GM19239 (cell line): ENCODE measurements around the gene PRDM16.

Source experiments
- DNase-seq: peaks from one replicate; pipeline ENCODE4 v3.0.0; 2011; ENCODE audit warnings: low spot score; ENCODE audit not compliant: insufficient read length
- FAIRE-seq: peaks from 2 replicates; lab custom pipeline; 2011; peaks lifted over from hg19 to GRCh38; lab: Jason Lieb, UNC

The PRDM16 gene

DNA sequence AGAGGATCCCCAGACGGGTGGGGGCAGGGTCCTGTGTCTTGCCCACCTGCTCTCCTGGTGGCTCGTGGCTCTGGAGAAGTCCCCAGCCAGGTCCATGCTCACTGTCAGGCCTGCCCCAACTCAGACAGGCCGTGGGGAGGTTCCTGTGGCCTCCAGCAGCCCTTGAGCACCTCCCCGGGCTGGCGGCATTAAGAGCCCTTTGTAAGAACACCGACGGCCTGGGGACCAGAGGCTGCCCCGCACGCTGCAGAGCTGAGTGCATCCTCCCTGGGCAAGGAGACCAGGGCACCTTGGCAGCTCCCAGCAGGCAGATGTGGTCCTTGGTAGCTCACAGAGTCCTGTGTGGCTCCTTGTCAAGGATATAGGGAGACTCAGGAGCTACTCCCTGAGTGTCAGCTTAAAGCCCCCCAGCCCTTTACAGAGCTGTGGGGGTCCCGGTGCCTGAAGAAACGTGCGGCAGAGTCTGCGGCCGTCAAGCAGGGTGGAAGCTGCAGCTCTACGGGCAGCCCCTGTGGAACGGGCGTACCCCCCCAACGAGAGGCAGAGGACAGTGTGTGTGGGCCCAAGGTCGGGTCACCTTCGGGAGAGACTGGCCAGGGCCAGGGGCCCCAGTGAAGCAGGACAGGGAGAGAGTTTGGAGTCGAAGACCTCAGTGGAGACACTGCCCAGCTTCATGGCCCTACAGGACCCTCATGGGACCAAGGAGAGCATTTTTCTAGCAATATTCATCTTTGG, 118.6 kb downstream of the PRDM16 start:
- FAIRE-seq (no peak), DNase-seq (no peak)

DNA sequence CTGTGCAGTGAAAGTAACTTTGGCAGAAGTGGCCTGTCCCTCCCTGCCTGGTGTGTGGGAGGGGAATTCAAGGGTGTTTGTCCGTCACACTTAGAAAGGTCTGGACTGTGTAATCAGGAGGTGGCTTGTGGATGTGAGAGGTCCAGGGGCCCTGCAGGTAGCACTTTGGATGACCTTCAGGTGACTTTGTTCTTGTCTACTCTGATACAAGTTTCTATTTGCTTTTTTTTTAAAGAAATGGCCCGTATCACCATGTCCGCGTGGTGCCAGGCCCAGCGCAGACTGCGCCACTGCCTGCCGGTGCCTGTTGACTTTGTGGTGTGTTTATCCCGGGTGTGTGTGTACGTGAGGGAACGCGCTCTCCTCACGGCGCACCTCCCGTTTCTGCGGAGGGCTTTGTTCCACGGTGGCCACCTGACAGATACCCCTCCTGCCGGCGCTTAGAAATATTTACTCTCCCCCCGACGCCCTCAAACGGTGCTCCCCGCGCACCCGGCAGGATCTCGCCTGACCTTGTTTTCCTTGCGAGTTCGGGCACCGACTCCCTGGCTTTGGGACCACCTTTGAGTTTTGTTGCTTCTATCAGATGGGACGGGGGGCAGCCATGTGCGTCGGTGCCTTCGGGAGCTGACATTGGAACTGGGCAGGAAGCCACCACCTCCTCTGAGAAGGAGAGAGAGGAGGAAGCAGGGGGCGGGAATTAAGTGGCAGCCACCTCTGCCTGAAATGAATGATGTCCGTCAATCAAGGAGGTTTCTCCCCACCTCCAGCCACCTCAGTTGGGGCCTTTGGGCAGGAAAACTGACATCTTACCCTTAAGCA, 119.4 kb downstream of the PRDM16 start:
- DNase-seq: no peak

GRCh38 chr1:3190256-3191041, 121.4 kb downstream of the PRDM16 start:
- no peak for DNase-seq

More for the DNA sequence above, 119.4 kb downstream of the PRDM16 start:
- FAIRE-seq: no peak

DNA sequence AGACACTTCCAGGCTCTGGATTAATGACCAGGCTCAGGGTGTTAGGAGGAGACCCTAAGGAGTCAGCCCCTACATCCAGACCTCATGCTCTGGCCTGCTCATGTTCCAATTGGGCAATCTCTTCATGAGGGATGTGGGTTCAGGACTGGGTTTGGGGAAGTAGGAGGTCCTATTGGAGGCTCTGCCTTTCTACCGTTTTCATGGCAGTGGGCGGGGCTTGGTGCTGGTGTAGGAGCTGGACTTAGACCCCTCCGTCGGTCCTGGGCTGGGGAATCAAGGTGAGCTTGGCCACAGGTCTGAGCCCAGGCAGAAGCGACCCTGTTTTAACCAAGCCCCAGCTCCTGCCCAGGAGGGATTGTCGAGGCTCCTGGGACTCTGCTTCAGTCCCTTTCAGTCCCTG, 123.4 kb downstream of the PRDM16 start:
- no peak for DNase-seq
- FAIRE-seq: no peak

More at GRCh38 chr1:3190256-3191041, 121.4 kb downstream of the PRDM16 start:
- FAIRE-seq: no peak

- DNase-seq (no peak), FAIRE-seq (no peak)
These were observed 123.8 kb downstream of the PRDM16 start for GRCh38 chr1:3192825-3193224.

- no peak for FAIRE-seq
These were observed 124.8 kb downstream of the PRDM16 start for GRCh38 chr1:3193811-3194210.

DNA sequence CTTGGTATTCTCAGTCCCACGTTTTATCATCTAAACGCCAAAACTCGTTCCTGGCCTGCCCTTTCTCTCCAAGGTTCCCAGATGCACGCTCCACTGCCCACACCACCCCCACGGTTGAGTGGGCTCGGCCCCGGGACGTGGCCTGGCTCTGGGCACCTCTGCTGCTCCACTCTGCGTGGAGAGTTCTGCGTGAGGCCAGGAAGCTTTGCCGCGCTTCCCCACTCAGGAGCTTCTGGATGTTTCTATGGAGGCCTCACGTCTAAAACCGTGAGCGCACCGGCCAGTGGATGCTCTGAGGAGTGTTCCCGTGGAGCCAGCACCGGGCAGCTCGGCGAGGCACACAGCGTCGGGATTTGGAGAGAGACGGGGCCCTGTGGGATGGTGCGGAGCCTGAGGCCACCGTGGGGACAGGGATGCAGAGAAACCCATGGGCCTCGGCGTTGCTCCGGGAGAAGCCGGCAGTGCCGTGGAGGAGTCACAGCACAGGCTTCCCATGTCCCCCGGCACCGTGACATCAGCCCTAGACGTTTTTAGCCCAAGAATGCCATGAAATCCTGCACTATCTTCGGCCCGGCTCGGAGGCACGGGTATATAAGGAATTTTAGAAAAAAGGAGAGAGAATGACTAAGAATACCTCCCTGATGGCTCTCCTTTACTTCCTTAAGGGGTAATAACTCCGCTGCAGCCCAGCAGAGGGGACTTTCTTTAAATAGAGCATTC, 125.9 kb downstream of the PRDM16 start:
- DNase-seq: no peak
- FAIRE-seq: no peak

More at GRCh38 chr1:3193811-3194210, 124.8 kb downstream of the PRDM16 start:
- no peak for DNase-seq

DNA sequence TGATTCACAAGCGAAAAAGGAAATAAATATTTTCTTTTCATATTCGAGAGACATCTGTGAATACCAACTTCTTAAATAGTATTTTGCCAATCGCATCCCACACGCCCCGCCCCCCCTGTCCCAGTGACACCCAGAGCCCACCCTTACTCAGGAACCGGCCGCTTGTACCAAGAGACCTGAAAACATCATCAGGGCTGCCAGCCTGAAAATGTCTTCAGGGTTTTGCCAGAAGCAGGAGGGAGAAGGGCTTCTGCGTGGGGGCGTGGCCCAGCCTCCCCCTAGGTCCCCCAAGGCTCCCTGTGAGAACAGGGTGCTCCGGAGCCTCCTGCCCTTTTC, 126.4 kb downstream of the PRDM16 start:
- FAIRE-seq (no peak), DNase-seq (no peak)

DNA sequence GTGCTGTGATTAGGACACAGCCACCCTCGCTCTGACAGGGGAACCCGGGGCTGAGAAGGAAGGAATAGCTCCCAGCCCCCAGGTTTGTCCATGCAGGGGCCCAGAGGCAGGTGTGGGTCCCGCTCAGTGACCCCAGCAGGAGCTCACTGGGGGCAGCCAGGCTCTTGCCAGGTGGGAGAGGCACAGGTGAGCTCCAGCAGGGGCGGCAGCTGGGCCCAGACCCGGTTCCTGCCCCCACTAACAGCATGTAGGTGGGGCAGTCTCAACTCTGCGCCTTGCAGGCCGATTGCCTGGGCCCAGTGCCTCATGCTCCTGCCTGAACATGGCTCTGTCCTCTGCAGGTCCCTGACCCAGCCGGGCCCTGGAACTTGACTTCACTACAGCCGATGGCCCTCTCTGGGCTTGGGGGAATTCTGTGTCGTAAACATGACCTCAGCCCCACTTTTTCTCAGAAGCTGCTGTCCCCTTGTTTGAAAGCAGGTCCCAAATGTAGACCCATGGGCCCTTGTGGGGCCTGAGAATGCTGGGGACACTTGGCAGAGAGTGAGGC, 127.0 kb downstream of the PRDM16 start:
- FAIRE-seq: no peak
- no peak for DNase-seq

GRCh38 chr1:3196577-3197245, 127.7 kb downstream of the PRDM16 start:
- FAIRE-seq (no peak), DNase-seq (no peak)

DNA sequence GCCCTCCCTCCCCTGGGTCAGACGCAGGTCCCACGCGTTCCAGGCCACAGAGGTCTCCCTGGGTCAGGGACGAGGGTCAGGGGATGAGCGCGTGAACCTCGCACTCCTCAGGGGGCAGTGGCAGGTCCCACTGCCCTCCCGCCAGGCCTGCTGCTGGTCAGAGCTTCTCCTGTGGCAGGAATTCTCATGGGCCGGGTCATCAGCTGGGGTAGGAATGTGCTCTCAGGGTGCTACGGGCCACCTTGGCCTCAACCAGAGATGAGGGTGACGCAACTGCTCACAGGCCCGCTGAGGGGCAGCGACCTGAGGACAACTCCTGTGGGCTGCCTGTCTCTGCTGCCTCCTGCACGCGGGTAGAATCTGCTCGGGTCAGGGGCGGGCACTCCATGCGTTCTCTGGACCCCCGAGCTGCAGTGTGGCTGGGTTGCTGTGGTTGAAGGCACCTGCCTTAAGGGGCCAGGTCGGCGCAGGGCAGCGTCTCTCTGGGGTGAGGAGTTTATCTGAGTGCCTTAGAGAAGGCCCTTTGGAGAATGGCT, 128.8 kb downstream of the PRDM16 start:
- DNase-seq (no peak), FAIRE-seq (no peak)

GRCh38 chr1:3198371-3199271, 129.6 kb downstream of the PRDM16 start:
- FAIRE-seq: no peak

GRCh38 chr1:3204725-3205124, 135.7 kb downstream of the PRDM16 start:
- no peak for DNase-seq
- FAIRE-seq: no peak

More at GRCh38 chr1:3198371-3199271, 129.6 kb downstream of the PRDM16 start:
- no peak for DNase-seq

DNA sequence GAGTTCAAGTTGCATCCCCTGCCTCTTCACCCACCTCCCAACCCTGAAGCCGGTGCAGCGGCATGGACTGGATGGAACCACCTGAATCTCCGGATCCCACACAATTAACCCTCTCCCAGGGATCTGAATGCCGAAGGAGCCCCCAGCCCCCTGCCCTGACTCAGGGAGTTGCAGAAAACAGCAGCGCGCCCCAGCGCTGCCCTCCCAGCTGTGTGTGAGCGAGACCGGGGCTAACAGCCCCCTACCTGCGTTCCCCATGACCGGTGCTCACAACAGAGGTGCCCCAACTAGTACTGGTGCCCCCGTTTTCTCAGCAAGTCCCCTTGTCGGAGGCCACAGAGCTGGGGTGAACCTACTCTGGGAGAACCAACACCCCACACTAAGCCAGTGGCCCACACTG, 136.8 kb downstream of the PRDM16 start:
- no peak for FAIRE-seq

GRCh38 chr1:3206696-3207095, 137.7 kb downstream of the PRDM16 start:
- DNase-seq (no peak), FAIRE-seq (no peak)

More for the DNA sequence above, 136.8 kb downstream of the PRDM16 start:
- no peak for DNase-seq

DNA sequence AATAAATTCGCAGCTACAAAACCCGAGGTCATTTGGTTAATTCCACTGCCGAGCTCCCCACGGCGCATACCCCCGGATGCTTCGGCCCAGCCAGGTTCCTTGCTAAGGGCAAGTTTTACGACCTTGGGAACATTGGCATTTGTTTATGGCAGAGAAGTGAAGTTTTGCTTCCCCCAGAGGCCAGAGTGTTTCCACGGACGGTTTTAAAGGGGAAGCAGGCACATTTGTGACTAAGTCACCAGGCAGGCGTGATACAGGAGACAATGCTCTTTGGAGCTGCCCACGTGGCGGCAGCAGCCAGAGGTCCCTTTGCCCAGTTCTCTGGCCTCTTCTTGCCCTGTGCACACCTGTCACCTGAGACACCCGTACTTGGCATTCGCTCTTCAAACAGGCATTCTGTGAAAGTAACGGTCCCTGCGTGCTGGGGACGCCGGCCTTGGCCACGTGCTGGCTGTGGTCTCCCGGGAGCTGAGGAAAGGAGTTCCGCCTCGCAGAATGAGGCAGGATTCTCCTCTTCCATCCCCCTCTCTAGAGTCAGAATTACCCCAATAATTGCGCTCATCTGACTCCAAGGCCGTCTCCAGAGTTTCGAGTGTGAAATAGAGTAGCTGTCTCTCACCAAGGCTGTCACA, 138.3 kb downstream of the PRDM16 start:
- FAIRE-seq (no peak), DNase-seq (no peak)

- DNase-seq (no peak), FAIRE-seq (no peak)
These were observed 139.8 kb downstream of the PRDM16 start for GRCh38 chr1:3208819-3209200.

GRCh38 chr1:3209201-3209600, 140.2 kb downstream of the PRDM16 start:
- FAIRE-seq (no peak), DNase-seq (no peak)
